DMS153 (cell line): Measurements from ENCODE around the gene EGFR.

Source experiments
- DNase-seq: peaks from one replicate; lab custom pipeline; 2025; lab: John Stamatoyannopoulos, UW

EGFR gene

GRCh38 chr7:55127622-55128081, 108.8 kb downstream of the EGFR start:
- peak; percentile 88 for DNase-seq

- DNase-seq = no peak
Observed at GRCh38 chr7:55128693-55129394, 110.0 kb downstream of the EGFR start.

- peak; percentile 44 for DNase-seq
Observed at GRCh38 chr7:55129541-55130394, 111.0 kb downstream of the EGFR start.

GRCh38 chr7:55130395-55131141, 111.8 kb downstream of the EGFR start:
- no peak for DNase-seq

- no peak for DNase-seq
Observed at GRCh38 chr7:55131142-55131929, 112.5 kb downstream of the EGFR start.

GRCh38 chr7:55132550-55132889, 113.7 kb downstream of the EGFR start:
- DNase-seq = no peak

- DNase-seq = no peak
Observed at GRCh38 chr7:55132890-55133551, 114.2 kb downstream of the EGFR start.

GRCh38 chr7:55133630-55134358, 115.0 kb downstream of the EGFR start:
- no peak for DNase-seq

GRCh38 chr7:55134359-55134725, 115.5 kb downstream of the EGFR start:
- no peak for DNase-seq

GRCh38 chr7:55134786-55135185, 116.0 kb downstream of the EGFR start:
- DNase-seq = no peak

- DNase-seq = no peak
Observed at GRCh38 chr7:55135462-55135861, 116.6 kb downstream of the EGFR start.

- DNase-seq = no peak
Observed at GRCh38 chr7:55138663-55139062, 119.8 kb downstream of the EGFR start.

- DNase-seq = no peak
Observed at GRCh38 chr7:55140221-55140940, 121.6 kb downstream of the EGFR start.

GRCh38 chr7:55140941-55141278, 122.1 kb downstream of the EGFR start:
- peak; percentile 74 for DNase-seq

GRCh38 chr7:55142919-55143600, 124.2 kb downstream of the EGFR start:
- no peak for DNase-seq

- no peak for DNase-seq
Observed at GRCh38 chr7:55144333-55145317, 125.8 kb downstream of the EGFR start.

GRCh38 chr7:55145606-55146005, 126.8 kb downstream of the EGFR start:
- DNase-seq = no peak

- DNase-seq = no peak
Observed at GRCh38 chr7:55147101-55147500, 128.3 kb downstream of the EGFR start.
